PFSK-1 (cell line): ENCODE data around the gene ZNF598.

Experiments
- FOXP2 ChIP-seq: optimal IDR thresholded peaks from 2 replicates; pipeline ENCODE3; 2011; ENCODE audit warnings: borderline replicate concordance, control low read depth, inconsistent platforms; ENCODE audit not compliant: insufficient read depth; ENCODE audit errors: extremely low read length, extremely low read depth
- POLR2AphosphoS5 ChIP-seq: IDR thresholded peaks from 2 replicates; pipeline ENCODE4 v1.6.1; 2012; ENCODE audit warnings: low read depth, mild to moderate bottlenecking, control low read depth, low read length, moderate library complexity
- REST ChIP-seq, 2 experiments: IDR thresholded peaks; 2 replicates each; pipeline versions ENCODE4 v1.6.1 to v1.8.0; 2011 to 2012; ENCODE audit warnings: low read depth in 2 of 2, low read length in 2 of 2, control low read depth in 1 of 2, inconsistent platforms in 1 of 2, mild to moderate bottlenecking in 1 of 2, moderate library complexity in 1 of 2; ENCODE audit not compliant: insufficient read depth in 1 of 2
- SIN3A ChIP-seq: IDR thresholded peaks from 2 replicates; pipeline ENCODE4 v1.6.1; 2012; ENCODE audit warnings: mild to moderate bottlenecking, low read length, moderate library complexity, borderline replicate concordance; ENCODE audit not compliant: insufficient read depth
- TAF1 ChIP-seq: IDR thresholded peaks from 2 replicates; pipeline ENCODE4 v1.6.1; 2012; ENCODE audit warnings: low read length, control low read depth, borderline replicate concordance; ENCODE audit not compliant: insufficient read depth

ZNF598 gene

GRCh38 chr16:1991948-1992703 is 17.5 kb downstream of the ZNF598 start:
- TF ChIP-seq POLR2AphosphoS5 = no peak
- TF ChIP-seq FOXP2 = no peak
- TF ChIP-seq TAF1 = no peak
- TF ChIP-seq SIN3A = no peak
- no peak for TF ChIP-seq REST (IDR thresholded peaks at IDR 0.05; ENCODE audit: insufficient read depth in 1 of 2, low read depth in 2 of 2, low read length in 2 of 2)

- TF ChIP-seq TAF1 = no peak
- TF ChIP-seq FOXP2 = no peak
- no peak for TF ChIP-seq SIN3A
- no peak for TF ChIP-seq POLR2AphosphoS5
- TF ChIP-seq REST (IDR thresholded peaks at IDR 0.05; ENCODE audit: insufficient read depth in 1 of 2, low read depth in 2 of 2, low read length in 2 of 2) = no peak
Observed at GRCh38 chr16:1991588-1991947, 18.1 kb downstream of the ZNF598 start.

- no peak for TF ChIP-seq TAF1
- no peak for TF ChIP-seq POLR2AphosphoS5
- no peak for TF ChIP-seq FOXP2
- no peak for TF ChIP-seq REST (IDR thresholded peaks at IDR 0.05; ENCODE audit: insufficient read depth in 1 of 2, low read depth in 2 of 2, low read length in 2 of 2)
- TF ChIP-seq SIN3A = no peak
Observed at GRCh38 chr16:1991135-1991551, 18.5 kb downstream of the ZNF598 start.

- no peak for TF ChIP-seq SIN3A
- no peak for TF ChIP-seq POLR2AphosphoS5
- no peak for TF ChIP-seq TAF1
- TF ChIP-seq FOXP2 = no peak
- TF ChIP-seq REST (IDR thresholded peaks at IDR 0.05; ENCODE audit: insufficient read depth in 1 of 2, low read depth in 2 of 2, low read length in 2 of 2) = no peak
Observed at GRCh38 chr16:1990351-1991134, 19.1 kb downstream of the ZNF598 start.
